ENCODE measurements around the gene CFAP46.
"Not testable (repeated sequence)": the region's sequence is repeated elsewhere in the genome, so short reads cannot be mapped to it uniquely, and the experiment has no call there.

Gene CFAP46

GRCh38 chr10:132904814-132905649, 37.3 kb downstream of the CFAP46 start:
- peak; percentile 27 to 64 for DNase-seq (ENCODE audit: extremely low read depth in 1 of 2, low read depth in 1 of 2)

GRCh38 chr10:132904181-132904813, 38.1 kb downstream of the CFAP46 start:
- peak; percentile 14 to 20 for DNase-seq (ENCODE audit: extremely low read depth in 1 of 2, low read depth in 1 of 2)

- DNase-seq (ENCODE audit: extremely low read depth in 1 of 2, low read depth in 1 of 2) = not testable (repeated sequence)
Observed at GRCh38 chr10:132902656-132903575, 39.5 kb downstream of the CFAP46 start.

- DNase-seq (ENCODE audit: extremely low read depth in 1 of 2, low read depth in 1 of 2) = no peak
Observed at GRCh38 chr10:132901351-132901750, 41.0 kb downstream of the CFAP46 start.

GRCh38 chr10:132900211-132900756, 42.1 kb downstream of the CFAP46 start:
- no peak for DNase-seq (ENCODE audit: extremely low read depth in 1 of 2, low read depth in 1 of 2)

- DNase-seq (ENCODE audit: extremely low read depth in 1 of 2, low read depth in 1 of 2) = no peak
Observed at GRCh38 chr10:132899751-132900065, 42.7 kb downstream of the CFAP46 start.

GRCh38 chr10:132899054-132899750, 43.2 kb downstream of the CFAP46 start:
- no peak for DNase-seq (ENCODE audit: extremely low read depth in 1 of 2, low read depth in 1 of 2)

GRCh38 chr10:132898391-132899053, 43.8 kb downstream of the CFAP46 start:
- no peak for DNase-seq (ENCODE audit: extremely low read depth in 1 of 2, low read depth in 1 of 2)

- DNase-seq (ENCODE audit: extremely low read depth in 1 of 2, low read depth in 1 of 2) = no peak
Observed at GRCh38 chr10:132897516-132898381, 44.6 kb downstream of the CFAP46 start.

GRCh38 chr10:132893786-132894185, 48.6 kb downstream of the CFAP46 start:
- DNase-seq (ENCODE audit: extremely low read depth in 1 of 2, low read depth in 1 of 2) = not testable (repeated sequence)

GRCh38 chr10:132893090-132893489, 49.3 kb downstream of the CFAP46 start:
- DNase-seq (ENCODE audit: extremely low read depth in 1 of 2, low read depth in 1 of 2) = no peak

- DNase-seq (ENCODE audit: extremely low read depth in 1 of 2, low read depth in 1 of 2) = no peak
Observed at GRCh38 chr10:132892004-132892403, 50.4 kb downstream of the CFAP46 start.

GRCh38 chr10:132891368-132891767, 51.0 kb downstream of the CFAP46 start:
- DNase-seq (ENCODE audit: extremely low read depth in 1 of 2, low read depth in 1 of 2) = no peak

GRCh38 chr10:132890301-132890700, 52.1 kb downstream of the CFAP46 start:
- DNase-seq (ENCODE audit: extremely low read depth in 1 of 2, low read depth in 1 of 2) = no peak

- no peak for DNase-seq (ENCODE audit: extremely low read depth in 1 of 2, low read depth in 1 of 2)
Observed at GRCh38 chr10:132889556-132889955, 52.8 kb downstream of the CFAP46 start.

- no peak for DNase-seq (ENCODE audit: extremely low read depth in 1 of 2, low read depth in 1 of 2)
Observed at GRCh38 chr10:132888898-132889490, 53.4 kb downstream of the CFAP46 start.

- not testable (repeated sequence) for DNase-seq (ENCODE audit: extremely low read depth in 1 of 2, low read depth in 1 of 2)
Observed at GRCh38 chr10:132888446-132888845, 53.9 kb downstream of the CFAP46 start.

- DNase-seq (ENCODE audit: extremely low read depth in 1 of 2, low read depth in 1 of 2) = no peak
Observed at GRCh38 chr10:132886211-132887099, 55.9 kb downstream of the CFAP46 start.

Data from stimulated activated CD8-positive, alpha-beta memory T cell treated with anti-CD3 and anti-CD28 coated beads, Interleukin-7, amount 100 ng/mL, for 48 hours (primary cell).